ENCODE results near the gene POC1A.

- TF ChIP-seq, protein P1, sequence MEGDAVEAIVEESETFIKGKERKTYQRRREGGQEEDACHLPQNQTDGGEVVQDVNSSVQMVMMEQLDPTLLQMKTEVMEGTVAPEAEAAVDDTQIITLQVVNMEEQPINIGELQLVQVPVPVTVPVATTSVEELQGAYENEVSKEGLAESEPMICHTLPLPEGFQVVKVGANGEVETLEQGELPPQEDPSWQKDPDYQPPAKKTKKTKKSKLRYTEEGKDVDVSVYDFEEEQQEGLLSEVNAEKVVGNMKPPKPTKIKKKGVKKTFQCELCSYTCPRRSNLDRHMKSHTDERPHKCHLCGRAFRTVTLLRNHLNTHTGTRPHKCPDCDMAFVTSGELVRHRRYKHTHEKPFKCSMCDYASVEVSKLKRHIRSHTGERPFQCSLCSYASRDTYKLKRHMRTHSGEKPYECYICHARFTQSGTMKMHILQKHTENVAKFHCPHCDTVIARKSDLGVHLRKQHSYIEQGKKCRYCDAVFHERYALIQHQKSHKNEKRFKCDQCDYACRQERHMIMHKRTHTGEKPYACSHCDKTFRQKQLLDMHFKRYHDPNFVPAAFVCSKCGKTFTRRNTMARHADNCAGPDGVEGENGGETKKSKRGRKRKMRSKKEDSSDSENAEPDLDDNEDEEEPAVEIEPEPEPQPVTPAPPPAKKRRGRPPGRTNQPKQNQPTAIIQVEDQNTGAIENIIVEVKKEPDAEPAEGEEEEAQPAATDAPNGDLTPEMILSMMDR (IDR thresholded peaks at IDR 0.05) = no peak
- no peak for TF ChIP-seq POLR2A (IDR thresholded peaks at IDR 0.05)
Measured at GRCh38 chr3:52044869-52045619, 109.2 kb downstream of the POC1A start.
